HL-60/S4 (cell line): ENCODE data around the gene SYT15.

Source experiments
- in situ Hi-C: fragments of 300-500 bp; cut with MboI; formaldehyde crosslinking; loops from 2 replicates; pipeline ENCODE4 v1.14.3; 2022; ENCODE audit warnings: low sequenced_read_pairs

Gene SYT15

DNA sequence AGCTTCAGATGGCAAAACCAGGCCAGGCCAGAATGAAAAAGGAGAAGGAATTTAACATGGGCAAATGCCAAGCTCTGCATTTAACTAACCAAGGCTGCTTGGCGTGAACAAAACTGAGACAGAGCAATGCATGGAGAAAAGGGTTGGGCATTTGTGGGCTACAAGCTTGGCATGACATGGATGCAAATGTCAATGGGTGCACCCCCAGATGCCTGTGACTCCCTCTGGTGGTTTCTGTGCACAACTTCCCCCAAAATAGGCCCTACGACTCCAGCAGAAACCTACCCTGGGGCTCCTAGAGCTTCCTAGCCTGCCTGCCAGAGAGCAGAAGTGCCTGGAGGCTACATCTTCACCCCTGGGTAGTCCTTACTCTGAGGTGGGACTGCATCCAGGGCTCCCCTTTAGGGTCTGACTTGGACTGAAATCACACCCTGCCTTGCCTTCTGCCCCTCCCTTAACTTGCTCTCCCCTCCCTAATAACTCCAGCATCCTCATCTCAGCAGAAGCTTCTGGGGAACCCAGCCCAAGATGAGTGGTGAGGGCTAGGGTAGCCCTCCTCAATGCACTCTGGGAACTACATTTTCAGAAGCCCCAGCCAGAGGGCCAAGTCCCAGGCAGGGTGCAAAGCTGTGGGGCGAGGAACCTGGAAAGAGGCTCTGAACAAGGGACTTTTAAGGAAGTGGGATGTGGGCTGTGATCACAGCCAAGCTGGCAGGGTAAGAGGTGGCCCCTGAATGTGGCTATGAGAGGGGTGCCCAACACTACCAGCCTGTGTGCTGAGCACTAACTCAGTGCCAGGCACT, 33.7 kb upstream of the SYT15 start:
- in situ Hi-C loops = no loop called here

- in situ Hi-C loops = no loop called here
Measured at GRCh38 chr10:46545861-46546590, 32.9 kb upstream of the SYT15 start.

DNA sequence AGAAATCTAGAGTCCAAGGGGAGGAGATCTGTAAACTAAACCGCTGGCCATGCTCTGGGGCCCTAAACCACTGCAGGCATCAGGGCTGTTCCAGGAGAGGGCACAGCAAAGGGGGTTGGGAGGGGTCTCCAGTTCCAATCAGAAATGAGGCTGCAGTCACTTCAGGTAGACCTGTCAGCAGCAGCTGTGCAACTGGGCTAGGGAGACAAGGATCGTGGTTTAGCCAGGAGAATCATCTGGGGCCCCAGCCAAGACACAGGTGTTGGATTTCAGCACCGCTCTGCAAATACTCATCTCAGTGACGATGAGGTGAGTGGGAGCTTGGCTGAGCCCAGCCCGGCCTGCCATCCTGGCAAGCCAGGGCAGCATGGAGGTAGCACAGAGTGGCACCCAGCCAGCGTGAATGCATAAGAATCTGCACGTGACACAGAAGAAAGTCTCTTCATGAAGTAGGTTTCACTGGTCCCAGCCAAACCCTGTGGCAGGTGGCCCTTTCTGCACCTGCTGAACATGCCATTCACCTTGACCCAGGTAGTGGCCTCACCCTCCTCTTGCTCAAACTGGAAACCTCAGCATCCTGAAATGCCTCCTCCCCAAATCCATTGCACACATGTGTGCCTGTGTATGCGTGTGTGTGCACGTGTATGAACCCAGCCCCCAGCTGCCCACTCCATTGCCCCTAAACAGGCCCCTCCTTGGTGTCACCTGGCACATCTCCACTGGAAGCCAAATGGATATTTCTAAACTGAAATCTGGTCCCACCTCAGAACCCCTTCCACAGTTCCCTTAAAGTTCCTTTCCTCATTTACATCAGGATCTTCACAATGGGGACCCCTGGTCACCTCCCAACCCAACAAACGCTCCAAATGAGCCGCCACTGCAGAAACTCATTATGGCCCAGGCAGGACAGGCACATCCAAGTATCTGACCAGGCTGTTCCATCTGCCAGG, 32.1 kb upstream of the SYT15 start:
- in situ Hi-C loops = no loop called here

DNA sequence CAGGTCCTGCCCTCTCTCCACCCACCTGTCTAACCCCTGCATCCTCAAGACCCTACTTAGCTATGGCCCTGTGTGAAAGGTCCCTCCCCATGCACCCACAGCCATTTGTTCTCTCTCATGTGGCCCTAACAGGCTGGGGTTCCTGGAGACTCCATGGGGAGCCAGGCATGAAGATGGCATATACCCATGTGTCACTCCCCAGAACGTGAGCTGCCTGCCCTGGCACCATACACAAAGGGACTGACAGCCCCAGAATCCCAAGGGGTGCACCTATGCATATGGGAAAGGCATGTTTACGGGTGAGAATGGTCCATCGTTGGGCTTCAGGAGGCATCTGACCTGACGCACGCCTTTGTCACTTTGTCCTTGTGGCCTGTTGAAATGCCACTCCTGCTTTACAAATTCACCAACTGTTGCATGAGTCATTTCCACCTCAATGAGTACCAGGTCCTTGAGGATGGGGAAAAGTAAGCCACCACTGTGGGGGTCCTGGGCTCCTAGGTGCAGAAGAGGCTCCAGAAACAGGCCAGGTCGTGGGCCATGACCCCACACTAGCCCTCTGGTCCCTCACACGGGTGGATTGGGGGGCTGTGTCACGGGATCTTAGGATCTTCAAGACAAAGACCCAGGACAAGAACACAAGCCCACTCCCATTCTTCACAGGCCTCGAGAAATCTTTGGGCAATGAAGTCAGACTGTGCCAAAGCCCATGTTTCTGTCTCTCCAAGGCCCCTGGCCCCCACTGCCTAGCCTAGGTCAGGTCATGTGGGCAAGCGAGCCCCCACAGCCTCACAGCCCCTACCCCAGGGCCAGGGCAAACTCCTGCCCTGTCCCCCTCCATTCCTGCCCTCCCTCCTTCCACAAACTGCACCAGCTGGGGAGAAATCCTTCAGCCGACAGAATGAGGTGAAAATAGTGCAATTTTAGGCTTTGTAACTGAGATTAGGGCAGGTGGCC, 31.1 kb upstream of the SYT15 start:
- in situ Hi-C loops = no loop called here

GRCh38 chr10:46548498-46549090, 30.3 kb upstream of the SYT15 start:
- in situ Hi-C loops = no loop called here

DNA sequence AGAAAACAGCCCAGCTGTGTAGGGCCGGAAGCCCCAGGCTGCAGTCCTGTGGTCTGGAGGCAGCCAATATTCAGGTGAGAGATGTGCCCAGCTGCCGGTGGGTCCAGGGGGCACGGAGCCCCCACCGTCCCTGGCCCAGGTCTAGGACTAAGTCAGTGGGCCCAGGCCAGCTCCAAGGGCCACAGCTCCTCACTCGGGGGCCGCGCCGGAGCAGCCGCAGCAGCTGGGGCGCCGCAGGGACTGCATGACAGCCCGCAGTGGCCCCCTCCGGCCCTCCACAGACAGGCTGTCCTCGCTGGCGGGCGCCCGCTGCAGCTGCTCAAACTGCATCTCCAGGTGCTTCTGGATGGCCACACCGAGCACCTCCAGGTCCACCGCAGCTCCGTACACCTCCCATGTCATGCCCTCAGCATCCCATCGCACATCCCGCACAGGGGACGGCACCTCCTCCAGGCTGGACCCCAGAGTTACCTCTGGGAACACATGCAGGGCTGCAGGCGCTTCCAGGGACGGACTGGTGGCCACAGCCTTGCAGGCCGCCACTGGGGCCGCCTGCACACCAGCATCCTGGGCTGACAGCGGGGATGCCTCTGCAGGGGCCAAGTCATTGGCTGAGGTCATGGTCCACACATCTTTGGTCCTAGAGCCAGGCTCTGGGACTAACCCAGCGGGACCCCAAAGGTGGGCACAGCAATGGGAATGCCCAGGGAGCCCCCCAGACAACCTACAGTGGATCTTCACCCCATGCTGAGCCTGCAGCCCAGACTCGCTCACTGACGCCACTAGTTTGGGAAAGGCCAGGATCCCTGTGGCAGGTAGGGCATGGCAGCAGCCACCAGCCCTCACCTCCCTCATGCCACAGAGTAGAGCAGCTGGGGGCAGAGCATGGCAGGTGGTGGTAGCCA, 29.5 kb upstream of the SYT15 start:
- in situ Hi-C loops = no loop called here

DNA sequence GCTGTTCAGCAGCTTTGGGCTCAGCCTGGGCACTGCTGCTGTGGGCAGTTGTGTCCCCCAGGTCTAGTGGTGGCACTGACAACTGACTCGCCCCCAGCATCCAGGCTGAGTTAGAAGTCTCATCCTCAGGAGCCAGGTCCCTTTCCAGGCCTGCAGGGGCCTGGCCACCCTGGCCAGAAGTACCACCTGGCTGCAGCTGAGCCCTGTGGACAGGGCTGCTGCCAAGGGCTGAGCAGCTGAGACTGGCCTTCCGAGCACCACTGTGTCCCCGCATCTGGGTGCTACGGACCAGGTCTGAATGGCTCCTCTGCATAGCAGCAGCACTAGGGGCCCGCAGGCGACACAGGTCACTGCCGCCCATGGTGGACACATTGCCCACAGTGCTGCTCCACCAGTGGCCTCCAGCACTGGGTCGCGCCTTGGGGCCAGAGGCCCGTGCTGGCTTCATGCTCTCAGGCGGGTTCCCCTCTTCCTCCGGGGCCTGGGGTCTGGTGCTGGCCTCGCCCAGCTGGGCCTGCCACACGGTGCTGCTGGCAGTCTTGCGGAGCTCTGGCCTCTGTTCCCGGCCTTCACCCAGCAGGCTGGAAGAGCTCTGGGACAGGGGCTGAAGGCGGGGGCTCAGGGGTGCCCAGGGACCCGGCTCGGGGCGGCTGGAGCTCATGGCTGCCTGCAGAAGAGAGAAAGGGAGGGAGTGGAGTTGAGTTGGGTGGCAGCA, 28.7 kb upstream of the SYT15 start:
- in situ Hi-C loops = no loop called here

- in situ Hi-C loops = no loop called here
Measured at GRCh38 chr10:46550795-46551700, 27.9 kb upstream of the SYT15 start.

DNA sequence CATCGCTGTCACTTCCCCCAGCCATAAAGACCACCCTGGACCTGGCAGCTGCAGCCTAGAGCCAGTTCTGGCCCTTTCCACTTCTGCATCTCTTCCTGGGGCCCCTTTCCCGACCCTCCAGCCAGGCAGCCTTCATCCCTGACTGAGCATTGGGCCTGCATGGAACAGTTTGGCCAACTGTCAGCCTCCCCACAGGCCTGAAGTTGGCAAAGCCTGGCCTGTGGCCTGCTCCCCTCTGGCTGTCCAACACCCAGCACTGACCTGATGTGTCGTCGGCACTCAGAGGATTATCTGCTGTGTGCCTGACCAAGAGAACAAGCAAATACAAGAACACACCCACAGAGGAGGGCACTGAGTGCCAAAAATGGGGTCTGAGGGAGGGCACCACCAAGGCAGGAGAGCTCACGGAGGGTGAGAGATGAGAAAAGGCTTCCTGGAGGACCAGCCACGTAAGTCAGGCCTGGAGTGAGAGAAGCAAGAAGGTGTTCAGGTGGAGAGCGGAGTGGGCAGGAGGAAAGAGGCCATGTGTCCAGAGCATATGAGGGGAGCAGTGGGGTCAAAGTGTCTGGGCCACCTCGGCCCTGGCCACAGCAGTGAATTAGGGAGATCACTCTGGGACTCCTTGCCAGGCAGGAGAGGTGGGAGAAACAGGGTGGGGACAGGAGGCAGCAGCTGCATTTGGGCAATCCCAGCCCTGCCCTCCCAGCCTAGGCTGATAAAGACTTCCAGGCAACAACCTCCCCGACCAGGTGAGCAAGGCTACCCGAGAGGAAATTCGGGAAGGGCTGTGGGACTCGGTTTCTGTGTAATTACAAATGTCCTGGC, 27.0 kb upstream of the SYT15 start:
- in situ Hi-C loops = no loop called here

- in situ Hi-C loops = no loop called here
Measured at GRCh38 chr10:46552526-46553237, 26.2 kb upstream of the SYT15 start.

DNA sequence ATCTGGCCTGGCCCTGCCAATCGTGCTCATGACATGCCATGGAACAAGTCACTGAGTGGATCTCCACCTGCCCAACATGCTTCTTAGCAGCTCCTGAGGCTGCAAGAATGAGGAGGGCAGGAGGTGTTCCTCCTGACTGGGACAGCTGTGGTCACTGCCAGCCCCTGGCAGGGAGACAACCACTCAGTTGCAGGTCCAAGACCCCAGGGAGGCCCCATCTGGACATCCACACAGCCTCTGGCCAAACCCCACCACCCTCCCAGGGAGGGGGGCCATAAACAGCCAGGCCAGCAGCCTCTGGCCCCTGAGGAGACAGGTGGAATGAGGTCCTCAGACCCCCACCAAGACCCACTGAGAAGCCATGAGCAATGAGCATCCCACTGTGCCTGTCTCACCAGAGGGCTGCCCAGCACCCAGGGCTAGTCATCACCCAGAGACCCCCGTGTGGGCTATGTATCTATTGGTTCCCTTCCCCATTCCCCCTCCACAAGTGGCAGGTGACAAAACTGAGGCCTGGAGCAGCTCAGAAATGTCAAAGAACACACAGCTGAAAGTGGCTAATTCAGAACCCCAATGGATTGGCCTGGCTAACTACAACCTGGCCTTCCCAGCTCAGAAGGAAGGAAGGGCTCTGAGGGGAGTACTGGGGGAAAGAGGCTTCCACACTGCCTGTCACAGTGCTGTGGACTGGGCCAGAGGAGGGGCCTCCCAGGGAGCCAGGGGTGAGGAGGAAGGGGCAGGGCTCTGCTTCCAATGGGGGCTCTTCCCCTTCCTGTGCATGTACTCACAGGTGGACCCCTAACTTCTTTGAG, 25.5 kb upstream of the SYT15 start:
- in situ Hi-C loops = no loop called here

GRCh38 chr10:46554166-46554781, 24.7 kb upstream of the SYT15 start:
- in situ Hi-C loops = no loop called here

- in situ Hi-C loops = no loop called here
Measured at GRCh38 chr10:46555366-46555712, 23.6 kb upstream of the SYT15 start.

- in situ Hi-C loops = no loop called here
Measured at GRCh38 chr10:46555713-46556514, 23.0 kb upstream of the SYT15 start.
